ENCODE results near the gene TAF11L7.
A peak's percentile ranks its signal among the peaks of the same experiment; 100 is the strongest.
"Not testable (repeated sequence)": the region's sequence is repeated elsewhere in the genome, so short reads cannot be mapped to it uniquely, and the experiment has no call there.

Gene TAF11L7

GRCh38 chr5:17585658-17586057 lies at the start of gene TAF11L7:
TAF11L7 (minus strand) TSS chr5:17585758.
- DNase-seq, result not testable (repeated sequence)

GRCh38 chr5:17634160-17634559 lies 48.6 kb upstream of the TAF11L7 start, which contains the start of gene TAF11L14:
TAF11L14 (plus strand) TSS chr5:17634460.
- no peak for DNase-seq

- DNase-seq, result not testable (repeated sequence)
Measured at GRCh38 chr5:17631788-17632187, 46.2 kb upstream of the TAF11L7 start, which contains the start of gene TAF11L13. TAF11L13 (plus strand) TSS chr5:17632088.

- DNase-seq, result no peak
Measured at GRCh38 chr5:17625686-17626085, 40.1 kb upstream of the TAF11L7 start.

GRCh38 chr5:17620627-17621026 lies 35.1 kb upstream of the TAF11L7 start:
- DNase-seq, result peak; percentile 63

GRCh38 chr5:17619354-17619753 lies 33.8 kb upstream of the TAF11L7 start:
- DNase-seq, result no peak

GRCh38 chr5:17614872-17615605 lies 29.5 kb upstream of the TAF11L7 start:
- DNase-seq, result no peak

GRCh38 chr5:17610092-17610491 lies 24.5 kb upstream of the TAF11L7 start, which contains the start of gene TAF11L12:
TAF11L12 (plus strand) TSS chr5:17610392.
- not testable (repeated sequence) for DNase-seq

GRCh38 chr5:17607461-17607860 lies 21.9 kb upstream of the TAF11L7 start:
- DNase-seq, result not testable (repeated sequence)

GRCh38 chr5:17604951-17605350 lies 19.4 kb upstream of the TAF11L7 start:
- no peak for DNase-seq

- DNase-seq, result not testable (repeated sequence)
Measured at GRCh38 chr5:17603880-17604279, 18.3 kb upstream of the TAF11L7 start, which contains the start of gene TAF11L11. TAF11L11 (plus strand) TSS chr5:17604183.

GRCh38 chr5:17597728-17598127 lies 12.2 kb upstream of the TAF11L7 start, which contains the start of gene TAF11L10:
TAF11L10 (minus strand) TSS chr5:17597828.
- not testable (repeated sequence) for DNase-seq

- DNase-seq, result not testable (repeated sequence)
Measured at GRCh38 chr5:17594255-17594654, 8.7 kb upstream of the TAF11L7 start, which contains the start of gene TAF11L9. TAF11L9 (minus strand) TSS chr5:17594394.

GRCh38 chr5:17590860-17591259 lies 5.3 kb upstream of the TAF11L7 start, which contains the start of gene TAF11L8:
TAF11L8 (minus strand) TSS chr5:17590960.
- not testable (repeated sequence) for DNase-seq

Data from NCI-H146 (cell line).